GM03348 (cell line): ENCODE data around the gene SLC34A1.
"Not testable (repeated sequence)": the region's sequence is repeated elsewhere in the genome, so short reads cannot be mapped to it uniquely, and the experiment has no call there.

Source experiments
- DNase-seq: peaks from one replicate; pipeline ENCODE4 v3.0.0; 2012; ENCODE audit warnings: low spot score

Gene SLC34A1

GRCh38 chr5:177368869-177369644, 15.2 kb upstream of the SLC34A1 start:
- DNase-seq: peak; percentile 69

DNA sequence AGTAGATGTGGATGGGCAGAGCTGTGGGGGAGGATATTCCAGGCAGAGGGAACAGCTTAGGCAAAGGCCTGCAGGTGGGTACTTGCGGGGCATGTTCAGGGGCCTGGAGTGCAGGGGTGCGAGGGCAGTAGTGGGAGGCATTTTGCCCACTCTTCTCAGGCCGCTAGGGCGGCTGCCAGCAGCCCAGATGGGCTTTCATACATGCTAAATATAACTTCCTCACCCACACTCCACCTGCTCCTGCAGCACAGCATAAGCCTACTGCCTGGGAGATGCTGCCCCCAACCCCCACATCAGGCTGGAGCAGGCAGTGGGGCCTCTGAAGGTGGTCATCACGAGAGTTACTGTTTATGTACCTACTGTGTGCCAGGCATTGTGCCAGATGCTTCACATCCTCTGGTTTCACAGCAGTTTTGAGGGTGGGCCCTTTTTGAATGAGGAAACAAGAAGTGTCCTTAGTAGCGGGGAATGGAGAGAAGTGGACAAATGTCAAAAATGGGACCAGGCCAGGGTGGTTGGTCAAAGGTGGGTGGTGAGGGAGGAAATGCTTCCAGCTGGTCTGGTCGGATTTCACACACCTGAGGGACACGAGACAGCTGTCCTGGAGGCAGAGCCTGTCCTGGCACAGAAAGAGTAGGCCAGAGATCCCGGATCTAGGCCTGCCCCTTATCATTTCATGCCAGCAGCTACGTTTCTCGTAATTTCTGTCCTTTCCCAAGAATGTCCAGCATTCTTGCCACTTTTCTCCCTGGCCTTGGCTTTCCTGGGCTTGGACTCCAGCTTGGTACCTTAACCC, 14.4 kb upstream of the SLC34A1 start:
- DNase-seq: no peak

GRCh38 chr5:177370488-177371119, 13.6 kb upstream of the SLC34A1 start:
- peak; percentile 94 for DNase-seq

DNA sequence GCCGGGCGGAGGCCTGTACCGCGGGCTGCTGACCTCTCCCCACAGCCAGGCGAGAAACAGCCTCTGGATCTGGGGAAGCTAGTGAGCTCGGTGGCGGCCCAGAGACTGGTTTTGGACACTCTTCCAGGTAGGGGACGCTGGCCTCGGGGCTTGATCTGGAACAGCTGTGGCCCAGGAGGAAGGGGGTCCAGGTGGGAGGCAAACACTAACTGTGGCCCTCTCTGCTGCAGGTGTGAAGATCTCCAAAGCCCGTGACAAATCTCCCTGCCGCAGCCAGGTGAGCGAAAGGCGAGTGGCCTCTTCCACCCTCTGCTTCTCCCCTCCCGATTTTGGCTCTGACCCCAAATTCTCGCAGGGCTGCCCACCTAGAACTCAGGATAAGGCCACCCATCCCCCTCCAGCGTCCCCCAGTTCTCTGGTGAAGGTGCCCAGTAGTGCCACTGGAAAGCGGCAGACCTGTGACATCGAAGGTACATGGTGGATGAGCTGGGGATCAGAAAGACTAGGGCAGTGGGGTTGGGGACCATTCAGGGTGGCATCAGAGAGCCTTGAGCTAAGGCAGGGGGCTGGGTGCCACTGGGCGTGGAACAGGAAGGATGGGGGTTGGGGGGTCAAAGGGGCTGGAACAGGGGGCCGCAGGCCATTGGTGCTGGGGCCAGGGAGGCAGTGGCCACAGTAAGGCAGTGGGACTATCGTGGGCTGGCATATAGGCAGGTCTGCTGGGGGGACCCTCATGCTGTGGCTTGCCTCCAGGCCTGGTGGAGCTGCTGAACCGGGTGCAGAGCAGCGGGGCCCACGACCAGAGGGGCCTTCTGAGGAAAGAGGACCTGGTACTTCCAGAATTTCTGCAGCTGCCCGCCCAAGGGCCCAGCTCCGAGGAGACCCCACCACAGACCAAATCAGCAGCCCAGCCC, 12.9 kb upstream of the SLC34A1 start:
- no peak for DNase-seq

DNA sequence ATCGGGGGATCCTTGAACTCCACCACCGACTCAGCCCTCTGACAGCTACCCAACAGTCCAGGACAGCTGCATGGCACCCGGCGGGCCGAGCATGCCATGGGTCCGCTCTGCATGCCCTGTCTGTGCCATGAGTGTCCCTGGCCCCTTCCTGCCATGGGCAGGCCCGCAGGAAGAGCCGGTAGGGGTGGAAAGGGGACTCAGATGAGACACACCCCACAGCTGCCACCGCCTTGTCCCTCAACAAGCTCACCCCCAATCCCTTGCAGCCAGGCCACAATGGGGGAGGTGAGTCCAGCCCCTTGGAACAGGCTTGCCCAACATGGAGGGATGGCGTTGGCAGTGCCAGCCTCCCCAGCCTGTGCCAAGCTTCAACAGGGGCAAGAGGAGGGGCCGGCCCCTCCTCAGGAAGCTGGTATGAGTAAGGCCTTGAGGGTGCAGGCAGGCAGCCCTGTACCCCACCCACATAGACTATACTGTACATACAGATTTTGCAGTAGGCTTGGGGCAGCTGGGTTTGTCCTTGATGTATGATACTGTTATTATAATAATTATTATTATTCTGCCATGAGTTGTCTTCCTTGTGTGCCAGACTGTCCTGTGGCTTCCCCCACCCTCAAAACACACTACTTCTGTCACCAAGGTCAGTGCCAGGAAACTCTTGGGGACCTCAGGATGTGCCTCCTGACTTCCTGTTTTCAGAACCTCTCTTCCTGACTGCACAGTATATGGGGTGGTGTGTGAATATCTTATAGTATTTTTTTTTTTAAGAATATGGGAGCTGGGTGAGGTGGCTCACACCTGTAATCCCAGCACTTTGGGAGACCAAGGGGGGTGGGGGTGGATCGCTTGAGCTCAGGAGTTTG, 12.0 kb upstream of the SLC34A1 start:
- no peak for DNase-seq

GRCh38 chr5:177372910-177373309, 11.3 kb upstream of the SLC34A1 start:
- DNase-seq: no peak

- no peak for DNase-seq
Observed at GRCh38 chr5:177373806-177374205, 10.4 kb upstream of the SLC34A1 start.

- no peak for DNase-seq
Observed at GRCh38 chr5:177374211-177374610, 10.0 kb upstream of the SLC34A1 start.

GRCh38 chr5:177375516-177375915, 8.7 kb upstream of the SLC34A1 start:
- DNase-seq: not testable (repeated sequence)

DNA sequence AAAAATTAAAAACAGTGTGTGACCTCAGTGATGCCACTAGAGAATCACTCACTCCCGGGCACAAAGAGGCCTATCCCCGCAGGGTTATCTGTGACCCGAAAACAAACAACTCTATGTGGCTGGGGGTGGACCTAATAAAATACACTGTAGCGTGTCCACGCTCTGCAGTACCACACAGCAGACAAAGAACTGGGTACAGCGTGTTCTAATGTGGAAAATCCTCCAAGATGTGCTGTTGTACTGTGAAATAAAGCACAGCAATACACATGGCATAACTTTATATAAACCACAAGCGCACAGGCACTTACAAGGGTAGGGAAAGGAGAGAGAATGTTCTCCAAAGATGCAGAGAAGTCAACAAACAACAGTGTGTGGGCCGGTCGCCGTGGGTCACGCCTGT, 8.1 kb upstream of the SLC34A1 start:
- no peak for DNase-seq

GRCh38 chr5:177377851-177378776, 6.1 kb upstream of the SLC34A1 start:
- DNase-seq: no peak

DNA sequence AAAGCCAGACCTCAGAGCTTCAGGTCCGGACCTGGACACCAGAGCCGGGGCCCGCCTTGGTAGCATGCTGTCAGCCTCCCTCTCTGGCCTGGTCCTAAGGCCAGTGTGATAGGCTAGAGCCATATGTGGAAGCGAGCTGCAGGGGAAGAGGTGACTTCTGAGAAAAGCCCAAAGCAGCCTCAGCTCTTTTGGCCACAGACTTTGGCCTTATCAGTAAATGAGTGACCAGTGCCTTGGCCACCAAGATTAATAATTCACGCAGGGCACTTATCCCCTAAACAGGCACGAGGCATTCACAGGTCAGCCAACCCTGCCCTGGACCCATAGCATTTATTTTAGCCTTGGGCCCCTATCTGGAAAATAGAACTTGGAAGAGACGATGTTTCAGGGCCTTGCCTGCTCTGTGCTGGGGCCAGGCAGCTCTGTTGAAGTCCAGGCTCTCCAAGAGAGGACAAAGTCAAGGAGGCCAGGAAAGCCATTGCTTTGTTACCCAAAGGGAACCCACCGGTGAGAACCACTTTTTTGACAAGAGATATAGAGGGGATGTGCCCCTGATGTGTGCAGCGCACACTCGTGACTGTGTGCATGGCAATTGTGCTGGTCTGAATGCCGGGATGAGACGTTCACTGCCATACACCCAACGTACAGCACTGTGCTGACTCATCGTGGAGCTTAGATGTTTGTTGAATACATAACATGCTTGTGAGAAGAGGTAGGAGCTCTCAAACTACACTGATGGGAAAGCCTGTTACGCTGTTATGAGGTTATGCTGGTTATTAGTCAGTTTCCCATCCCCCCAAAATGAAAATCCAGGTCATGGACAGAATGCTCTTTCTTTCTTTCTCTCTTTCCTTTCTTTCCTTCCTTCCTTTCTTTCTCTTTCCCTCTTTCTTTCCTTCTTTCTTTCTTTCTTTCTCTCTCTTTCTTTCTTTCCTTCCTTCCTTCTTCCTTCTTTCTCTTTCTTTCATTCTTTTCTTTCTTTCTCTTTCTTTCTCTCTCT, 5.0 kb upstream of the SLC34A1 start:
- peak; percentile 44 for DNase-seq

- no peak for DNase-seq
Observed at GRCh38 chr5:177380805-177381126, 3.5 kb upstream of the SLC34A1 start.

DNA sequence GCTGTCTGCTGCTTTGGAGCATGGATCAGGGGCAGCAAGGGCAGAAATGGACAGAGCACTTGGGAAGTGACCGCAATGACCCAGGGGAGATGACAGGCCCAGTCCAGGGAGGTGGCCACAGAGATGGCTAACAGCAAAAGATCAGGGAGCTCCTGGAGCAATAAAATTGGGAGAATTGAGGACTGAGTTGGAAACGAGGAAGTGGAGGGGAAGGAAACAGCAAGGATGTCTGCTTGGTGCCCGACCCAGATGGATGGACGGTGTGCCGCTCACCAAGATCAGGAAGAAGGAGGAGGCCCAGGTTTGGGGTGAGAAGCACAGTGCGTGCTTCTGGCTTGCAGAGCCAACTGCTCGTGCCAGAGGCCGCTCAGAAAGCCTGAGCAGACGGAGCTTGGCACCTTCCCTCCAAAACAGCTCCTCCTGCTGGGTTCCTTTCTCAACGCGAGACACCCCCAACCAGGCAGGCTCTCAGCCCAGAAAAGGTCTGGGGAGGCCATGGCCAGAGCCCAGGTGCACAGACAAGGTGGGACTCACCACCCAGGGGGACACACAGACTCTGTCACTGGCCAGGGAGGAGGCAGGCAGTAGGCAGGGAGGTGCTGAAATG, 1.7 kb upstream of the SLC34A1 start:
- no peak for DNase-seq

- DNase-seq: no peak
Observed at GRCh38 chr5:177383181-177383580, 1.1 kb upstream of the SLC34A1 start.

DNA sequence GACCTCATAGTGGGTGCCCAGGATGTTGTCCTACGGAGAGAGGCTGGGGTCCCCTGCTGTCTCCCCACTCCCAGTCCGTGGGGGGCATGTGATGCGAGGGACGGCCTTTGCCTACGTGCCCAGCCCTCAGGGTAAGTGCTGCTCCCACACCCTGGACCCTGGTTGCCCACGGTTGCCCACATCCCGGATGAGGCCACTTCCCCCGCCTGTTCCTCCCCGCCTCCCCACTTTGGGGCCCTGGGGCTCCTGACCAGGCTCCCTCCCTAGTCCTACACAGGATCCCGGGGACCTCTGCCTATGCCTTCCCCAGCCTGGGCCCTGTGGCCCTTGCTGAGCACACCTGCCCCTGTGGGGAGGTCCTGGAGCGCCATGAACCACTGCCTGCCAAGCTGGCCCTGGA, 1.5 kb downstream of the SLC34A1 start:
- no peak for DNase-seq

- DNase-seq: no peak
Observed at GRCh38 chr5:177386542-177386941, 2.3 kb downstream of the SLC34A1 start.

GRCh38 chr5:177387405-177387804, 3.2 kb downstream of the SLC34A1 start:
- no peak for DNase-seq
